ENCODE data around the gene CINP. TPM values are rescaled to one million over a fixed set of nuclear protein-coding genes. Genes with fewer than 3 reads are reported as not detected.

CINP gene
- total and polyA plus RNA-seq, 2 experiments from 2014 or later: 54.0 to 63.1 TPM

- peaks cover 4% of the 10 kb centered on the region; the same call in 2 of the 3 replicates for H3K36me3 Mint-ChIP-seq (ENCODE audit: low read depth)
- no peaks in the 10 kb centered on the region for H4K20me1 ChIP-seq (replicated peaks; ENCODE audit: insufficient read depth)
- H3K27me3 Mint-ChIP-seq (ENCODE audit: insufficient read depth, low read depth, poor library complexity): peaks cover 20% of the 10 kb centered on the region
- 0 out of 3 replicates have a peak, but pooled peaks cover 5% of the 10 kb centered on the region for H3K9me3 Mint-ChIP-seq
- H2AFZ ChIP-seq: no peak overlapping the region
- no peaks in the 10 kb centered on the region for H3K36me3 ChIP-seq (ENCODE audit: insufficient read depth)
- peak overlapping the region; percentile 96 for H3K4me2 ChIP-seq
- TF ChIP-seq CREB1 (CRISPR knock-in tag; IDR thresholded peaks at IDR 0.05; ENCODE audit: low read depth) (no peak), STAT1 (IDR thresholded peaks at IDR 0.05; ENCODE audit: unreplicated experiment) (no peak), NANOG (IDR thresholded peaks at IDR 0.05; ENCODE audit: borderline replicate concordance) (no peak), ZNF462 (CRISPR knock-in tag; IDR thresholded peaks at IDR 0.05) (no peak), ZNF331 (CRISPR knock-in tag; IDR thresholded peaks at IDR 0.05; ENCODE audit: low read depth) (no peak), EZH2phosphoT487 (IDR thresholded peaks at IDR 0.05; ENCODE audit: unreplicated experiment) (no peak), REST (IDR thresholded peaks at IDR 0.05; ENCODE audit: unreplicated experiment) (no peak), JUNB (IDR thresholded peaks at IDR 0.05; ENCODE audit: unreplicated experiment) (no peak), ETS1 (IDR thresholded peaks at IDR 0.05) (no peak), POLR2AphosphoS5 (IDR thresholded peaks at IDR 0.05; ENCODE audit: low read depth) (no peak), ZNF114 (CRISPR knock-in tag; IDR thresholded peaks at IDR 0.05) (no peak), CTCF (conservative IDR thresholded peaks at IDR 0.05; ENCODE audit: low read depth in 2 of 2) (no peak), EZH2 (IDR thresholded peaks at IDR 0.05; ENCODE audit: low read depth, unreplicated experiment) (no peak)
- no peak for DNase-seq (ENCODE audit: low spot score)
- H3K4me3 Mint-ChIP-seq: peak overlapping the region; percentile 90
- no peaks in the 10 kb centered on the region for H3K9me2 ChIP-seq (ENCODE audit: insufficient read depth)
- H3K79me2 ChIP-seq (replicated peaks; ENCODE audit: insufficient read depth): no peaks in the 10 kb centered on the region
- no peak overlapping the region for H3K27ac ChIP-seq (ENCODE audit: low read depth)
- H3K4me1 Mint-ChIP-seq: peaks cover 24% of the 10 kb centered on the region
- no peak overlapping the region for H3K27ac Mint-ChIP-seq
- no peak for ATAC-seq
- H3K4me3 ChIP-seq: peak overlapping the region; percentile 62
- peaks cover 5% of the 10 kb centered on the region; the same call in 1 of the 2 replicates for H3K27me3 ChIP-seq (ENCODE audit: insufficient read depth)
- peaks cover 26% of the 10 kb centered on the region for H3K4me1 ChIP-seq (ENCODE audit: insufficient read depth)
- 0 out of 2 replicates have a peak, but pooled peaks cover 16% of the 10 kb centered on the region for H3F3A ChIP-seq (replicated peaks; ENCODE audit: low read depth)
These were observed 41.8 kb downstream of the CINP start for GRCh38 chr14:102320671-102321455.
